GM18873 (cell line): Measurements from ENCODE around the gene PHACTR2.
"Not testable (repeated sequence)": the region's sequence is repeated elsewhere in the genome, so short reads cannot be mapped to it uniquely, and the experiment has no call there.

Experiments used
- ATAC-seq: cut with Tn5 transposase; IDR thresholded peaks from one replicate; pipeline ENCODE4 v1.9.1; 2021; ENCODE audit warnings: mild to moderate bottlenecking, moderate library complexity, moderate number of reproducible peaks; ENCODE audit not compliant: unreplicated experiment, low FRiP score

The PHACTR2 gene

GRCh38 chr6:143677891-143678791 is at the start of gene PHACTR2:
Gene PHACTR2 (plus strand): TSS chr6:143677965. CDS start chr6:143678164, 199 bp downstream.
- ATAC-seq: no peak

GRCh38 chr6:143629104-143630080 is 48.4 kb upstream of the PHACTR2 start:
- ATAC-seq: no peak

- not testable (repeated sequence) for ATAC-seq
Observed at GRCh38 chr6:143631196-143631595, 46.6 kb upstream of the PHACTR2 start.

GRCh38 chr6:143632894-143633293 is 44.9 kb upstream of the PHACTR2 start:
- ATAC-seq: no peak

GRCh38 chr6:143634486-143634885 is 43.3 kb upstream of the PHACTR2 start:
- ATAC-seq: no peak

- ATAC-seq: no peak
Observed at GRCh38 chr6:143637691-143638090, 40.1 kb upstream of the PHACTR2 start.

GRCh38 chr6:143642403-143642802 is 35.4 kb upstream of the PHACTR2 start:
- ATAC-seq: no peak

GRCh38 chr6:143647191-143647590 is 30.6 kb upstream of the PHACTR2 start:
- no peak for ATAC-seq

- ATAC-seq: no peak
Observed at GRCh38 chr6:143647732-143648131, 30.0 kb upstream of the PHACTR2 start.

GRCh38 chr6:143649319-143649718 is 28.4 kb upstream of the PHACTR2 start:
- not testable (repeated sequence) for ATAC-seq

- not testable (repeated sequence) for ATAC-seq
Observed at GRCh38 chr6:143651328-143651727, 26.4 kb upstream of the PHACTR2 start.

GRCh38 chr6:143652841-143653331 is 24.9 kb upstream of the PHACTR2 start:
- ATAC-seq: no peak

GRCh38 chr6:143655541-143655940 is 22.2 kb upstream of the PHACTR2 start:
- ATAC-seq: no peak

- ATAC-seq: no peak
Observed at GRCh38 chr6:143656026-143656425, 21.7 kb upstream of the PHACTR2 start.

- no peak for ATAC-seq
Observed at GRCh38 chr6:143657809-143658208, 20.0 kb upstream of the PHACTR2 start.

GRCh38 chr6:143660170-143660569 is 17.6 kb upstream of the PHACTR2 start:
- ATAC-seq: not testable (repeated sequence)

- no peak for ATAC-seq
Observed at GRCh38 chr6:143664171-143664570, 13.6 kb upstream of the PHACTR2 start.

- not testable (repeated sequence) for ATAC-seq
Observed at GRCh38 chr6:143666007-143666406, 11.8 kb upstream of the PHACTR2 start.

- ATAC-seq: not testable (repeated sequence)
Observed at GRCh38 chr6:143669483-143669882, 8.3 kb upstream of the PHACTR2 start.

- no peak for ATAC-seq
Observed at GRCh38 chr6:143673669-143674068, 4.1 kb upstream of the PHACTR2 start.
